Effector CD4-positive, alpha-beta T cell (primary cell): ENCODE measurements around the gene COL6A3.
"Not testable (repeated sequence)": the region's sequence is repeated elsewhere in the genome, so short reads cannot be mapped to it uniquely, and the experiment has no call there.

Experiments
- DNase-seq: peaks from one replicate; pipeline ENCODE4 v3.0.0-alpha.2; 2020

Gene COL6A3

DNA sequence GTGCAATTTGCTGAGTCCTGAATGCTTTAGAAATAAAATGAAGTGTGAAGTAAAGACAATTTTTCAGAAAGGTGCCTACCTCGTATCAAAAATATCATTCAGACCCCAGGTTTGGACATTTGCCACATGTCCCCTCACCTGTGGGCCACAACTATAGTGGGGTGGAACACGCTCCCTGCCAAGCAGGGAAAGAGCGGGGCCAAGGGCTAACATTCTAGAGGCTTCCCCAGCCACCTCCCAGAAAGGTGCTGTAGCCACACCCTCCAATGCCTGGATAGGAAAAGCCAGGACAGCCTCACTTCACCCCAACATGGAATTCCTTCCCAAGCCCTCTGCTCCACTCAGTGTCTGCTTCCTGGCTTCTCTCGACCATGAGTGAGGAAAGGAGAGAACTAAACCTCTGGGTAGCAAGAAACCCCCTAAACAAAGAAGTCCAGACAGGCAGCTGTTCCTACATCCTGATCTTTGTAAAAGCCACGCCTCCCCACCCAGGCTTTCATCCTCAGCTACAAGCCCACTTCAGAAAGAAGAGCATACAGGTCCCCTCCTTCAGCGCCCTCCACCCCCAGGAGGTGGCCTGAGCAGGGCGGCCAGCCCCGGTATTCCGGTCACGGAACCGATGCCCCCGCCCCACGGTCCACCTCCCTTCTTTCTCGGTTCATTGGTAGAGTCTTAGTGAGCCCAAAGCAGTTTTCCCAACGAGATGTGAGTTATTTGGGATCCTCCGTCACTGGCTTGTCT, 2.1 kb downstream of the COL6A3 start:
- no peak for DNase-seq

- no peak for DNase-seq
Measured at GRCh38 chr2:237411092-237411601, 2.8 kb downstream of the COL6A3 start.

GRCh38 chr2:237409263-237409662, 4.7 kb downstream of the COL6A3 start:
- not testable (repeated sequence) for DNase-seq

DNA sequence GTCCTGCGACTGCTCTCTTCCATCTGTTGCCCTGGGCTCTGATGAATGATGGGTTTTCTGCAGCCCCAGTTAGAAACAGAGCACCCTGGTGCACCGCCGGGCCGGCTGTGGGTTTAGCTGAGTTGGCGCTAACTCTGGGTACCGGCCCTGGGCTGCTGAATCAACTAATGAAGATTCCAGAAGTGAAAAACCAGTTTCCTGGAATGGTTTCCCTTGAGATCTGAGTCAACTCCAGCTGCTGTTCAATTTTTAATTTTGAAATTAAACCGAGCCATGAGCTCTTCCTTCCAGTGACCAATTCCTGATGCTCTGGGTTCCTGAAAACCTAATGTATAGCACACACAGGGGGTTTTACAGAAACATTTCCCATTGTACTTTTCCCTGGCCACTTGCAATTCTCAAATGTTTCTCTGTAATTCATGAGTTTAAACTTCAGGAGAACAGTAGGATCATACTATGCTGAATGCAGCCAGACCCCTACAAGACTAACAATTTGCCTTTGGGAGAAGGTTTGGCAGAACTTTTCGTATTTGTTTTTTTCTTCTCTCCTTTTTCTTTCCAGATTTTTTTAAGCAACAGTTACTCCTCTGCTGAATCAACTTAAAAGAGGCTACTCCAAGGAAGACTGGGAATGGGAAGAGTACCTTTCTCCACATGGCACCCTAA, 5.5 kb downstream of the COL6A3 start:
- no peak for DNase-seq

DNA sequence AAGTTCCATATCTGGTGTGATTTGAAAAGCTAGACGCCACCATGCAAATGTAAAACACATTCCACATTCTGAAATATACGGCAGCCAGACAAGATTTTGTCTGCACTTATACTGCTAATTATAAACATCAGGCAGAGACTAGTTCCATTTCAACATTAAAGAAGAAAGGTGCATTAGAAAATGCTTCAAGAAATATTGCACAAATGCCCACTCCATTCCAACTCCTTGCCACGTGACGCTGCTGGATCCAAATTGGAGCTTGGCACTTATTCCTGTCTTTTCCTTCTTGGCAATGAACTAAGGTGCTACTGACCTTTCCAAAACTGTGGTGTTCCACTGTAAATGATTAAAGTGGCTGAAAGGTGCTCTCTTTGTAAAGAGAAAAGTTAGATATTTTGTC, 6.3 kb downstream of the COL6A3 start:
- no peak for DNase-seq

GRCh38 chr2:237406371-237406895, 7.5 kb downstream of the COL6A3 start:
- DNase-seq: no peak

DNA sequence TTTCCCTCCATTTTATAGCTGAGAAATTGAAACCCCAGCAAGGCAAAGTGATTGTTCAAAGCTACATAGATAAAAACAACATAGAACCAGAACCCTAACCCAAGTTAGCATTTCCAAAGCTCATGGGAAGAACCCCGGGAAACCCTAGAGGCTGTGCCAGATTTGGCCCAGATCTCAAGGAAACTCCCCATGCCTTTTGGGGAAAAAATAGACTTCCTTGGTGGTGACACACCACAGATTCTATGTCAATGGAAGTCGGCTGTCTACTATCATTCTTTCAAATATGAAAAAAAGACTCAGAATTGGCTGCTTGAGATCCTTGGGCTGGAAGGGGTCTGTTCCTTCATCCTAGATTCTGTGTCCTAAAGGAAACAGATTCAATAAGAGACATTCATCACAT, 8.4 kb downstream of the COL6A3 start:
- DNase-seq: no peak

DNA sequence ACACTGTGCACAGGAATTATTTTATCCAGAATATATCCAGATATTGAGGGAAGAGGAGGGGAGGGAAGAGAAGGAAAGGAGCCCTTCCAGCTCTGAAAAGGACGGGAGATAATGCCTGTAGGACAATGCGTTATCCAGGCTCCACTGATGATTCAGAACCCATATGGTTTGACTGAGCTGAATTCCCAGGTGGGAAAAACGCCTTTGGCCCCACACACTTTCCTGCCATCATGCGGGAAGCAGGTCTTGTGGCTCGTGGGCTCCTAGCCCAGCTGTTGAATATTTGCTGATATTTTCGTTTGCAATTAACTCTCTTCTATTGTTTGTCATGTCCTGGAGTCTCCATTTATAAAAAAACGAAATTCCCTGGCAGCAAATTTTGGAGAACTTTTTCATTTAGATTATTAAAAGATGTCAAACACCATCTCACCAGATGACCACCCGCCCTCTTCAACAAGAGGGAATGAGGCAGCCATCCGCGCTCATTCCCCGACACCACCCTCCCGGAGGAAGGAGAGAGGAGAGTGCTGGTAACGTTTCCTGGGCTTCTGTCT, 8.9 kb downstream of the COL6A3 start:
- DNase-seq: no peak

GRCh38 chr2:237404413-237404812, 9.6 kb downstream of the COL6A3 start:
- no peak for DNase-seq

DNA sequence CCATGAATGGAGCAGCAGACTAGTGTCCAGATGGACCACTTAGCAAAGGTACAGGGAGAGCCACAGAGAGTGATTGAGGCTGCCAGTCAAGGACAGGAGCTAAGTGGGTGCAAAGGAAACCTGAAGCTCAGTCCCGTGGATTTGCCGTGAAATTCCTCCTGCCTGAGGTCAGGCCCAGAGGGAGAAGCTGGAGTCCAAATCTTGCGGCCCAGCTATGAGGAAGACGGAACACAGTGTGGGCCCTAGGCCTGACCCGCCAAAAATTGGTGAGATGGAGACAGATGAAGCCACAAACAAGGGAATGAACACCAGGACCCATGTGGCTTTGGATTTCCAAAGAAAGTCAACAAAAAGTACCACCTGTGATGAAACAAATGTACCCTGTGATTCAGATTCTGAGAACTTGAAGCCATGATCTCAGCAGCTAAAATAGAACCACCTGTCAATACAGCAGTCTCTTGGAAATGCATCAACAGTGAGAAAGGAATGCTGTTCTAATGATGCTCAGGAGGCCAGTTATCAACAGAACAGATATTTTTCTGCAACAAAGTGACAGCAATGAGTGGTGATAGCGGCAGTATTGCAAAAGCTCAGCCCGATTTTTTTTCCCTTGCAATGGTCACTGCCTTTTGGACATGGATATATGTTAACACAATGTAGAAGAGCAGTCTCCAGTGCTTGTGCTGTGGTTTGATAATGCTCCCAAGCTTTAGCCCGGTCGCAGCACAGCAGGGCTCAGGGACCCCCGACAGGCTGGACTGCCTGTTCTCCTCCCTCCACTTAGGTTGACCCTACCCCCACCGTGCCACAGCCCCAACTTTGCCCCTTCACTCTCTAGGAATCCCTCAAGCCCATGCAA, 10.7 kb downstream of the COL6A3 start:
- no peak for DNase-seq

- no peak for DNase-seq
Measured at GRCh38 chr2:237400199-237400598, 13.8 kb downstream of the COL6A3 start.

DNA sequence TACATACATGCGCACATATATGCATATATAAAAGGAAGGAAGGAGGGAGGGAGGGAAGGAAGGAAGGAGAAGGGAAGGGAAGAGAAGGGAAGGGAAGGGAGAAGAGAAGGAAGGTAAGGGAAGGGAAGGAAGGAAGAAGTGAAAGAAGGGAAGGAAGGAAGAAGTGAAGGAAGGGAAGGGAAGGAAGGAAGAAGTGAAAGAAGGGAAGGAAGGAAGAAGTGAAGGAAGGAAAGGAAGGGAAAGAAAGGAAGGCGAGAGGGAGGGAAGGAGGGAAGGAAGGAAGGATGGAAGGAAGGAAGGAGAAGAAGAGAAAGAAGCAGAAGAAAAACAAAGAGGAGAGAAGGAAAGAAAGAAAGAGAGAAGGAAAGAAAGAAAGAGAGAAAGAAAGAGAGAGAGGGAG, 16.9 kb downstream of the COL6A3 start:
- no peak for DNase-seq

GRCh38 chr2:237393523-237393922, 20.4 kb downstream of the COL6A3 start:
- no peak for DNase-seq

GRCh38 chr2:237392186-237392585, 21.8 kb downstream of the COL6A3 start:
- no peak for DNase-seq

DNA sequence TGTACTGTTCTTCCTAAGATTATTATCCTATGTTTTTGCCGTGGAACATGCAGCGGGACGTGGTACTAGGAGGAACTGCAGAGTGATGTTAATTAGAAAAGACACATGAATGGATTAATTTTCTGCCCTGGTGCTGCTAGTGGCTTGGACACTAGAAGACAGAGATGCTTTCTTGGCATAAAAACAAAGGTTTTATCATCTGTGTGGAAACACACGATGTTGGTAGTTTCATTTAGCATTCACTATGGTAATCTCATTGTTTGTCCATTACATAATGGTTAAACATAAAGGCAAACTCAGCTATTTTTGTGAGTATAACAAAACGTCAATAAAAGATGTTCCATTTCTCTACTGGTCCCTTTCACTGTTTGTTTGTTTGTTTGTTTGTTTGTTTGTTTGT, 22.8 kb downstream of the COL6A3 start:
- no peak for DNase-seq

- no peak for DNase-seq
Measured at GRCh38 chr2:237390235-237390634, 23.7 kb downstream of the COL6A3 start.

DNA sequence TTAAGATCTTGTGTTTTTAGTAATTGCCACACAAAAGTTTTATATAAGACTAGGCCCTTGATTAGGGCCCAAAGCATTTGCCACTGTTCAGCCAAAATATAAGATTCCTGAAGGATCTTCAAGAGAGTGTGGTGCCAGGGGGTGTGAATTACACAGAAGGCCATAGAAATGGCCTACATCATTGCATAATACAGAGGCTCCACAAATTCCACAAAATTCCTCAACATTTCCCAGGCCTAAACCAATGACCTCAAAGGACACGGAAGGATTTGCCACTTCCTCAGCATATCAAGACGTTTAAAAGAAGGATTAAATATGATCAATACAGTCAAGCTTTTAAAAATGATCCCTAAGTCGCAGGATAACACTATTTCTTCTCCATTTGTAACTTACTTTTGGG, 24.1 kb downstream of the COL6A3 start:
- DNase-seq: no peak

- no peak for DNase-seq
Measured at GRCh38 chr2:237388036-237388435, 25.9 kb downstream of the COL6A3 start.

DNA sequence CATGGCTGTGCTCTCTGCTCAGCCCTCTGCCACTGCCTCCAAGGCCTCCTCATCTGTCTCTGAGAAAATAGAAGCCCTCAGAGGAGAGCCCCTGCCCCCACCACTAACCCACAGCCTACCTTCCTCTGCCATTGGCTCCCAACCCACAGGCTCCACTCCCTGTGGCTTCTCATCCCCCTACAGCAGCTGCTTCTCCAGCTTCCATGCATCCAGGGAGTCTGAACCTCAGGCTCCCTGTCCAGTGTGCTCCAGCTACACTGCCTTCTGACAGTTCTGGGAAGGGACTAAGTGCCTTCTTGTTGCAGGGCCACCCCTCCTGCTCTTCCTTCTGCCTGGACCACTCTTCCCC, 29.3 kb downstream of the COL6A3 start:
- DNase-seq: no peak

DNA sequence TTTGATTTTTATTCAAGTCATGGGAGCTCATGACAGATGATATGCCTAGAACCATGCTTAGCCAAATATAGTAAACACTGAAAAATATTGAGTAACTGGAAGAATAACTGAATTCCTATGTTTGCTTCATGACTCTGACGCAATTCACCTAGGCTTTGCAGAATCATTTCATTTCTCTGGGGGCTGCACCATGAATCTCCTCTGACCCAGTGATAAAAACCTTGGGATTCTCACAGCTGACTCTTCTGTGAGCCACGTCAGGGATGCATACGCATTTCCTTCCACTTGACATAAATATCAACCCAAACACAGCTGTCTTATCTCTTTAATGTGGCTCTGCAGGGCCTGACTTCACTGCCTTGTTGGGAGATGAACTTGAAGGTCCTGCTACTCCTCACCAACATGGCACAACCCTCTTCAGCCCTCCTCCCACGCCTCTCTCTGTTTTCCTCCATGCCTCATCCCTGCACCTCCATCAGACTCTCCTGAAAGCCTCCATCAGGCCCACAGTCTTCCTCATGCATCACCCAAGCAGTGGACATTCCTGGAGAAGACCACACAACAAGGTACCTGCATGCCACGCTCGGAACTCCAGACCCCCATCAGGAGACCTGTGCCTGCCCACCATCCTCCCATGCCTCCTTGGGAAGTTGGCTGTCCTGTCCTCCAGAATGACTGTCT, 29.8 kb downstream of the COL6A3 start:
- no peak for DNase-seq

- DNase-seq: no peak
Measured at GRCh38 chr2:237380768-237381167, 33.2 kb downstream of the COL6A3 start.

DNA sequence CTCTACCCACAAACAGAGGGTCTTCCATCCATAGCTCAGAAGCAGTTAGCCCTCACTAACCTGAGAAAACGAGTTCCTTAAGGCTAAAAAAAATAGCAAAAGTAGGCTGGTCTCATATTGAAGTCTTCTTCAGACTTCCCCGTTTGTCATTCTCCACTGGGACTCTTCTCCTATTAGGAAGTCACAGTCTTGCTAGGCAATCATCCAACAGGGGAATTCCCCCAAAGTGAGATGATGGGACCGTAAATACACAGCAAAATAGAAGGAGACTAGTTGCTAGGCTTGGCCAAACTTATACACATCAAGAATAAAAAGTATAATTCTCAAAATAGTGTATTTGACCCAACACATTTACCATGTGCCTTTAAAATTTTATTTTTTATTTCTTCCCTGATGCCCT, 34.3 kb downstream of the COL6A3 start:
- no peak for DNase-seq
